ENCODE results near the gene TXLNB. TPM values are rescaled to one million over a fixed set of nuclear protein-coding genes. Genes with fewer than 3 reads are reported as not detected.

The TXLNB gene
- total RNA-seq: under 1 TPM; 0.63 to 0.76 TPM

DNA sequence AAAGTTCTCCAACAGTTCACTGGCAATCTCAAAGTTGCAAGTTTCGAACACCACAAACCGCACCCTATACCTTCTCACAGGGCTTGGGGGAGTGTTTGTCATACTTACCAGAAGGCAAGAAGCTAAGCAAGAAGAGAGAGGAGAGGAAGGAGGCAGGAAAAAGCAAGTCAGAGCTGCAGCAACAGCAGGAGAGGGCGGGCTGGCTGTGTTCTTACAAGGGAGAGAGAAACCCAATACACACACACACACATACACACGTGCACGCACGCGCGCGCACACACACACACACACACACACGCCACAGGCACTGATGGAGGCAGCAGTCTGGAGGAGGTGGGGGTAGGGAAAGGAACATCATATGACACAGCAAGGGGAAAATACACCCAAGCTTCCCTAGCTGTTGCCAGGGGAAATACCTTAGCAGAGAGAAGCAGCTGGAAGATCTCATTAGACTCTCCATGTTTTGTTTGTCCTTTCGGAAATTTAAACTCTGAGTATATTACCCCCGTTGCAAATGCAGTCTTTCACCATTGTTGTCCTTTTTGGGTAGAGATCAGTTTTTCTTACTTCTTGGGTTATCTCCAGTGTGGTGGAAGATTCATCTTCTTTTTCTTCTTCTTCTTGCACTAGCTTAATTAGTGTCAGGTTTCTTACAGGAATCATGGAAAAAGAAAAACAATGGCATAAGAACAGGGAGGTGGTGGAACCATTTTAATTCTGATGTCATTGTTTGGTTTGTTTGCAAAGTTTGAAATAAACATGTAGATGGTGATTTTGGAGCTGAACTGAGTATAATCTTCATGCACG lies at the start of gene TXLNB:
TXLNB (minus strand) TSS at position 186 of the 807 bp plus-strand sequence. CDS start 3,099 bp downstream, outside the sequence.

Other genes with a start within 250 kb of the TXLNB start
- gene HECA, start 156.9 kb downstream of the TXLNB start, total RNA-seq: 10 to 100 TPM; 59.1 to 62.2 TPM
- gene CITED2, start 82.7 kb upstream of the TXLNB start, total RNA-seq: 10 to 100 TPM; 59.1 to 62.4 TPM

All from activated naive CD4-positive, alpha-beta T cell treated with anti-CD3 and anti-CD28 coated beads, Interleukin-2, amount 10 ng/mL, durations not matched to agents 5 hours and 36 hours (primary cell).